ENCODE results near the gene SLCO3A1. TPM values are rescaled to one million over a fixed set of nuclear protein-coding genes. Genes with fewer than 3 reads are reported as not detected.
A peak's percentile ranks its signal among the peaks of the same experiment; 100 is the strongest.

Gene SLCO3A1
- total RNA-seq, 1 experiment from 2014 or later, result 10.1 TPM

- CTCF ChIA-PET, result no interaction called here
- H3K36me3 Mint-ChIP-seq (ENCODE audit: insufficient read depth, unreplicated experiment), result peaks cover 6% of the 10 kb centered on the region
- DNase-seq (ENCODE audit: unreplicated experiment), result no peak
- H3K4me1 Mint-ChIP-seq (ENCODE audit: insufficient read depth, unreplicated experiment), result peaks cover 9% of the 10 kb centered on the region
- H3K27ac Mint-ChIP-seq (ENCODE audit: low read depth, unreplicated experiment), result peak overlapping the region; percentile 51
- BruUV-seq (replicated peaks), result no TSS peak
- H3K9me3 Mint-ChIP-seq (ENCODE audit: unreplicated experiment), result no peaks in the 10 kb centered on the region
- no peaks in the 10 kb centered on the region for H3K27me3 Mint-ChIP-seq (ENCODE audit: insufficient read depth, unreplicated experiment)
- intact Hi-C loops (cut with micrococcal nuclease), result loop anchor here (5.0 kb wide), 1 partner anchor 60 kb away; no protein-coding TSS in a partner anchor
- peak overlapping the region; percentile 55 for H3K4me3 Mint-ChIP-seq (ENCODE audit: unreplicated experiment)
- POLR2A ChIA-PET, result no interaction called here
- TF ChIP-seq, protein P1, sequence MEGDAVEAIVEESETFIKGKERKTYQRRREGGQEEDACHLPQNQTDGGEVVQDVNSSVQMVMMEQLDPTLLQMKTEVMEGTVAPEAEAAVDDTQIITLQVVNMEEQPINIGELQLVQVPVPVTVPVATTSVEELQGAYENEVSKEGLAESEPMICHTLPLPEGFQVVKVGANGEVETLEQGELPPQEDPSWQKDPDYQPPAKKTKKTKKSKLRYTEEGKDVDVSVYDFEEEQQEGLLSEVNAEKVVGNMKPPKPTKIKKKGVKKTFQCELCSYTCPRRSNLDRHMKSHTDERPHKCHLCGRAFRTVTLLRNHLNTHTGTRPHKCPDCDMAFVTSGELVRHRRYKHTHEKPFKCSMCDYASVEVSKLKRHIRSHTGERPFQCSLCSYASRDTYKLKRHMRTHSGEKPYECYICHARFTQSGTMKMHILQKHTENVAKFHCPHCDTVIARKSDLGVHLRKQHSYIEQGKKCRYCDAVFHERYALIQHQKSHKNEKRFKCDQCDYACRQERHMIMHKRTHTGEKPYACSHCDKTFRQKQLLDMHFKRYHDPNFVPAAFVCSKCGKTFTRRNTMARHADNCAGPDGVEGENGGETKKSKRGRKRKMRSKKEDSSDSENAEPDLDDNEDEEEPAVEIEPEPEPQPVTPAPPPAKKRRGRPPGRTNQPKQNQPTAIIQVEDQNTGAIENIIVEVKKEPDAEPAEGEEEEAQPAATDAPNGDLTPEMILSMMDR (IDR thresholded peaks at IDR 0.05; ENCODE audit: unreplicated experiment), result no peak
Observed at GRCh38 chr15:92012368-92012629, 158.8 kb downstream of the SLCO3A1 start.

DNA sequence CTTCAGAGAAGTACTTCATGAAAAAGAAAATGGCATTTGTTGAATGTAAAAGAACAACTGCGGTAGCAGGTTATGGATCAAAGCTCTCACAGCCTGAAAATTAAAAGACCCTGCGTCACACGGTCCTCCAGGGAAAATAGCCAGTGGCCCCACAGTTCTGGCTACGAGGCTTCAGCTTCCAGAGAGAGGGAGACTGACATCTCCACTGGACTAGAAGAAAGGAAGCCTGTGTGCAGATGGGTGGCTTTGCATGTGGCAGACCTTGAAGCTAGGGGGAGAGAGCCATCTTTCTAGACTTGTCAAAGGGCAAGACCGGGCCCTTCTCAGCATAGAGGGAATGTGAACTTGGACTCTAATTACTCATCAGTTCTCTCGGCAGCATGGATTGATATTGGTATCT is 159.4 kb downstream of the SLCO3A1 start:
- CTCF ChIA-PET, result no interaction called here
- H3K9me3 Mint-ChIP-seq (ENCODE audit: unreplicated experiment), result no peaks in the 10 kb centered on the region
- no TSS peak for BruUV-seq (replicated peaks)
- POLR2A ChIA-PET, result no interaction called here
- H3K4me1 Mint-ChIP-seq (ENCODE audit: insufficient read depth, unreplicated experiment), result peaks cover 9% of the 10 kb centered on the region
- H3K36me3 Mint-ChIP-seq (ENCODE audit: insufficient read depth, unreplicated experiment), result peaks cover 6% of the 10 kb centered on the region
- TF ChIP-seq, protein P1 (IDR thresholded peaks at IDR 0.05; ENCODE audit: unreplicated experiment), result no peak
- no peak for DNase-seq (ENCODE audit: unreplicated experiment)
- H3K27ac Mint-ChIP-seq (ENCODE audit: low read depth, unreplicated experiment), result no peak overlapping the region
- H3K4me3 Mint-ChIP-seq (ENCODE audit: unreplicated experiment), result no peak overlapping the region
- no peaks in the 10 kb centered on the region for H3K27me3 Mint-ChIP-seq (ENCODE audit: insufficient read depth, unreplicated experiment)
- intact Hi-C loops (cut with micrococcal nuclease), result loop anchor here (5.0 kb wide), 1 partner anchor 59 kb away; no protein-coding TSS in a partner anchor

- peaks cover 9% of the 10 kb centered on the region for H3K4me1 Mint-ChIP-seq (ENCODE audit: insufficient read depth, unreplicated experiment)
- no peaks in the 10 kb centered on the region for H3K27me3 Mint-ChIP-seq (ENCODE audit: insufficient read depth, unreplicated experiment)
- H3K4me3 Mint-ChIP-seq (ENCODE audit: unreplicated experiment), result no peak overlapping the region
- no peaks in the 10 kb centered on the region for H3K9me3 Mint-ChIP-seq (ENCODE audit: unreplicated experiment)
- TF ChIP-seq, protein P1 (IDR thresholded peaks at IDR 0.05; ENCODE audit: unreplicated experiment), result no peak
- H3K36me3 Mint-ChIP-seq (ENCODE audit: insufficient read depth, unreplicated experiment), result peaks cover 6% of the 10 kb centered on the region
- H3K27ac Mint-ChIP-seq (ENCODE audit: low read depth, unreplicated experiment), result no peak overlapping the region
- no peak for DNase-seq (ENCODE audit: unreplicated experiment)
- ChIA-PET CTCF (interaction anchor here (0.8 to 1.7 kb wide), 2 partner anchors 308 to 712 kb away, joined by 3 to 4 read pairs; no protein-coding TSS in a partner anchor), POLR2A (no interaction called here)
- no TSS peak for BruUV-seq (replicated peaks)
- intact Hi-C loops (cut with micrococcal nuclease), result loop anchor here (5.0 kb wide), 1 partner anchor 58 kb away; no protein-coding TSS in a partner anchor
Observed at GRCh38 chr15:92014281-92015030, 160.9 kb downstream of the SLCO3A1 start.

- intact Hi-C loops (cut with micrococcal nuclease), result no loop called here
- ChIA-PET POLR2A (no interaction called here), CTCF (interaction anchor here (0.6 kb wide), 2 partner anchors 71 to 192 kb away, joined by 3 read pairs; no protein-coding TSS in a partner anchor)
- Mint-ChIP-seq H3K27ac (ENCODE audit: low read depth, unreplicated experiment) (no peak overlapping the region), H3K27me3 (ENCODE audit: insufficient read depth, unreplicated experiment) (no peaks in the 10 kb centered on the region), H3K4me1 (ENCODE audit: insufficient read depth, unreplicated experiment) (no peaks in the 10 kb centered on the region), H3K4me3 (ENCODE audit: unreplicated experiment) (no peak overlapping the region), H3K9me3 (ENCODE audit: unreplicated experiment) (no peaks in the 10 kb centered on the region), H3K36me3 (ENCODE audit: insufficient read depth, unreplicated experiment) (no peaks in the 10 kb centered on the region)
- DNase-seq (ENCODE audit: unreplicated experiment), result no peak
- no TSS peak for BruUV-seq (replicated peaks)
- TF ChIP-seq, protein P1 (IDR thresholded peaks at IDR 0.05; ENCODE audit: unreplicated experiment), result no peak
Observed at GRCh38 chr15:92017882-92018534, 164.5 kb downstream of the SLCO3A1 start.
